GM12878 (cell line): ENCODE measurements around the gene PIK3R4. TPM values are rescaled to one million over a fixed set of nuclear protein-coding genes. Genes with fewer than 3 reads are reported as not detected.

ENCODE experiments used
- EP300 ChIP-seq, 2 experiments: fragments of 150-350 bp in 1 of 2; IDR thresholded peaks; 2 replicates each; pipeline ENCODE4 v1.6.1; 2011 to 2012; ENCODE audit warnings: low read depth in 2 of 2, low read length in 2 of 2, borderline replicate concordance in 1 of 2, improper control_type of control experiment in 1 of 2, inconsistent platforms in 1 of 2; ENCODE audit not compliant: control insufficient read depth in 1 of 2
- EZH2 ChIP-seq: IDR thresholded peaks from 2 replicates; pipeline ENCODE4 v1.6.1; 2012; ENCODE audit warnings: low read depth, mild to moderate bottlenecking, control low read depth, inconsistent platforms, low read length, borderline replicate concordance; ENCODE audit not compliant: control insufficient read depth
- KLF5 ChIP-seq: fragments of 450-650 bp; IDR thresholded peaks from 2 replicates; pipeline ENCODE4 v1.6.1; 2014; ENCODE audit warnings: mild to moderate bottlenecking; ENCODE audit not compliant: partially characterized antibody
- LARP7 ChIP-seq: fragments of 450-650 bp; IDR thresholded peaks from 2 replicates; pipeline ENCODE4 v1.6.1; 2017; ENCODE audit warnings: mild to moderate bottlenecking
- NFIC ChIP-seq: IDR thresholded peaks from 2 replicates; pipeline ENCODE4 v1.6.1; 2012; ENCODE audit warnings: low read depth, mild to moderate bottlenecking, inconsistent platforms, low read length, moderate library complexity
- PML ChIP-seq: IDR thresholded peaks from 2 replicates; pipeline ENCODE4 v1.6.1; 2012; ENCODE audit warnings: low read length, inconsistent platforms
- POLR2A ChIP-seq: IDR thresholded peaks from 2 replicates; pipeline ENCODE4 v1.6.1; 2011; ENCODE audit warnings: low read depth, mild to moderate bottlenecking, low read length
- POLR2AphosphoS2 ChIP-seq: IDR thresholded peaks from 2 replicates; pipeline ENCODE4 v1.6.1; 2011; ENCODE audit warnings: low read depth, mild to moderate bottlenecking, low read length, improper control_type of control experiment, moderate library complexity
- RAD21 ChIP-seq: IDR thresholded peaks from 2 replicates; pipeline ENCODE4 v1.6.1; 2011; ENCODE audit warnings: mild to moderate bottlenecking, low read depth, low read length, moderate library complexity; ENCODE audit not compliant: insufficient read depth
- RB1 ChIP-seq: fragments of 450-650 bp; formaldehyde crosslinking; IDR thresholded peaks from 2 replicates; pipeline ENCODE4 v1.6.1; 2017; ENCODE audit warnings: mild to moderate bottlenecking, borderline replicate concordance
- RCOR1 ChIP-seq: conservative IDR thresholded peaks from 2 replicates; pipeline ENCODE4 v1.6.1; 2012; ENCODE audit warnings: low read depth, low read length, improper control_type of control experiment
- RELA ChIP-seq: fragments of 450-650 bp; IDR thresholded peaks from 2 replicates; pipeline ENCODE4 v1.8.0; 2014; ENCODE audit warnings: borderline replicate concordance; ENCODE audit not compliant: partially characterized antibody
- SIN3A ChIP-seq: IDR thresholded peaks from 2 replicates; pipeline ENCODE4 v1.6.1; 2012; ENCODE audit warnings: low read depth, low read length, improper control_type of control experiment
- SREBF1 ChIP-seq: IDR thresholded peaks from 2 replicates; pipeline ENCODE4 v1.6.1; 2012; ENCODE audit warnings: mild to moderate bottlenecking, low read length
- SRF ChIP-seq, 2 experiments: IDR thresholded peaks; 2 replicates each; pipeline ENCODE4 v1.6.1; 2011; ENCODE audit warnings: low read depth in 2 of 2, low read length in 2 of 2, mild to moderate bottlenecking in 1 of 2, moderate library complexity in 1 of 2
- TCF12 ChIP-seq: IDR thresholded peaks from 2 replicates; pipeline ENCODE4 v1.6.1; 2011; ENCODE audit warnings: low read depth, mild to moderate bottlenecking, low read length
- ZNF274 ChIP-seq: IDR thresholded peaks from one replicate; pipeline ENCODE4 v1.8.0; 2011; ENCODE audit not compliant: insufficient read length, insufficient read depth
- ZSCAN29 ChIP-seq: fragments of 450-650 bp; IDR thresholded peaks from 2 replicates; pipeline ENCODE4 v1.6.1; 2017; ENCODE audit warnings: mild to moderate bottlenecking, moderate library complexity
- polyA plus RNA-seq, 11 experiments: library from polyadenylated mRNA; depleted of rRNA in 4 of 11; unstranded in 6 of 11; stranded (reverse) in 5 of 11; fragments of >200 nt; fragmentation: Nextera tagmentation in 4 of 11; fragmentation: Illumina TruSeq in 1 of 11; extraction: Ambion mirVana in 4 of 11; extraction: Trizol in 1 of 11; gene quantifications; 1 replicate in 1 of 11; 2 replicates in 10 of 11; pipeline versions ENCODE4 v1.2.1 to v1.2.3, GENCODE V29; 2011 to 2016; ENCODE audit warnings: inconsistent platforms in 2 of 11, missing spikeins in 2 of 11, low read depth in 1 of 11
- total RNA-seq, 4 experiments: library from RNA; depleted of rRNA in 3 of 4; stranded (reverse); fragments of >200 nt in 3 of 4; fragmentation: Illumina TruSeq in 1 of 4; extraction: Trizol in 1 of 4; gene quantifications; 2 replicates each; pipeline versions ENCODE4 v1.2.1 to v1.2.3, GENCODE V29; 2013 to 2021
- TF ChIP-seq, protein P1 (sequence below): IDR thresholded peaks from 2 replicates; pipeline ENCODE4 v1.6.1; 2011; ENCODE audit warnings: low read depth, mild to moderate bottlenecking, low read length, moderate library complexity, borderline replicate concordance; ENCODE audit errors: extremely low read depth
- TF ChIP-seq, protein P2 (sequence below): fragments of 450-650 bp; IDR thresholded peaks from 2 replicates; pipeline ENCODE4 v1.6.1; 2014; ENCODE audit warnings: mild to moderate bottlenecking
- TF ChIP-seq, protein P3 (sequence below): fragments of 450-650 bp; formaldehyde crosslinking; IDR thresholded peaks from 2 replicates; pipeline ENCODE4 v1.5.0; 2022; ENCODE audit warnings: mild to moderate bottlenecking, missing genetic modification characterization
- TF ChIP-seq, protein P4 (sequence below): IDR thresholded peaks from 2 replicates; pipeline ENCODE4 v1.6.1; 2011; ENCODE audit warnings: low read depth, low read length, improper control_type of control experiment, borderline replicate concordance
- TF ChIP-seq, protein P5 (sequence below): fragments of 450-650 bp; IDR thresholded peaks from 2 replicates; pipeline ENCODE4 v1.6.1; 2017; ENCODE audit warnings: borderline replicate concordance
- TF ChIP-seq, protein P6 (sequence below): IDR thresholded peaks from 2 replicates; pipeline ENCODE4 v1.6.1; 2012; ENCODE audit warnings: low read depth, low read length, improper control_type of control experiment

PIK3R4 gene
- total and polyA plus RNA-seq, 10 of the 15 experiments (the other 5 are each of a cell fraction or from before 2014, with no cell fraction given) = 22.6 to 50.2 (median 31.1) TPM

DNA sequence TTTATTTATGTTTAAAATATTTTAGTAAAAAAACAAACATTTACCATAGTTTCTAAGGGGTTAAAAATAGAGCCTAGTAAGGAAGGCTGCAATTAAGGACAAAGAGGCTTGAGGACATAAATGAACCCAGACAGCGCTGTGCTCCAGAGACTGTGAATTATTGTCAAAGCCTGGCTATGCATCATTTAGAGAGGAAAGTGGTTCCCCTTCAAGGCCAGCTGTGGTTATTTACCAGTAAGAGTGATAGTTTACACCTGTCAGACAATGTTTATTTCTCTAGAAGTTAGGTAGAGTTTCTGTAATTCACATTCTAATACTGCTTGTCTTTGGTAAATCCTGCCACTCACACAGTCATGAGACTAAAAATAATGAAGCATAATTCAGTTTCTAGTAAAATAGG, 32.4 kb upstream of the PIK3R4 start (continued):
- TF ChIP-seq SIN3A (no peak), LARP7 (no peak), SRF (IDR thresholded peaks at IDR 0.05; ENCODE audit: low read depth in 2 of 2, low read length in 2 of 2) (no peak), RELA (no peak), NFIC (peak; percentile 83; the same call in 1 of the 2 replicates), RAD21 (no peak), EZH2 (no peak), KLF5 (no peak), ZSCAN29 (no peak), TCF12 (peak; percentile 90), POLR2AphosphoS2 (no peak), SREBF1 (no peak), POLR2A (no peak), RCOR1 (no peak), RB1 (no peak), ZNF274 (no peak), PML (no peak), EP300 (IDR thresholded peaks at IDR 0.05; ENCODE audit: borderline replicate concordance in 1 of 2, control insufficient read depth in 1 of 2, low read depth in 2 of 2, low read length in 2 of 2) (peak in 1 of 2 experiments; percentile 73; a peak in 1 of 4 replicates)
- TF ChIP-seq, protein P1, sequence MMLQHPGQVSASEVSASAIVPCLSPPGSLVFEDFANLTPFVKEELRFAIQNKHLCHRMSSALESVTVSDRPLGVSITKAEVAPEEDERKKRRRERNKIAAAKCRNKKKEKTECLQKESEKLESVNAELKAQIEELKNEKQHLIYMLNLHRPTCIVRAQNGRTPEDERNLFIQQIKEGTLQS = no peak
- TF ChIP-seq, protein P2, sequence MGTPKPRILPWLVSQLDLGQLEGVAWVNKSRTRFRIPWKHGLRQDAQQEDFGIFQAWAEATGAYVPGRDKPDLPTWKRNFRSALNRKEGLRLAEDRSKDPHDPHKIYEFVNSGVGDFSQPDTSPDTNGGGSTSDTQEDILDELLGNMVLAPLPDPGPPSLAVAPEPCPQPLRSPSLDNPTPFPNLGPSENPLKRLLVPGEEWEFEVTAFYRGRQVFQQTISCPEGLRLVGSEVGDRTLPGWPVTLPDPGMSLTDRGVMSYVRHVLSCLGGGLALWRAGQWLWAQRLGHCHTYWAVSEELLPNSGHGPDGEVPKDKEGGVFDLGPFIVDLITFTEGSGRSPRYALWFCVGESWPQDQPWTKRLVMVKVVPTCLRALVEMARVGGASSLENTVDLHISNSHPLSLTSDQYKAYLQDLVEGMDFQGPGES = no peak
- TF ChIP-seq, protein P3, sequence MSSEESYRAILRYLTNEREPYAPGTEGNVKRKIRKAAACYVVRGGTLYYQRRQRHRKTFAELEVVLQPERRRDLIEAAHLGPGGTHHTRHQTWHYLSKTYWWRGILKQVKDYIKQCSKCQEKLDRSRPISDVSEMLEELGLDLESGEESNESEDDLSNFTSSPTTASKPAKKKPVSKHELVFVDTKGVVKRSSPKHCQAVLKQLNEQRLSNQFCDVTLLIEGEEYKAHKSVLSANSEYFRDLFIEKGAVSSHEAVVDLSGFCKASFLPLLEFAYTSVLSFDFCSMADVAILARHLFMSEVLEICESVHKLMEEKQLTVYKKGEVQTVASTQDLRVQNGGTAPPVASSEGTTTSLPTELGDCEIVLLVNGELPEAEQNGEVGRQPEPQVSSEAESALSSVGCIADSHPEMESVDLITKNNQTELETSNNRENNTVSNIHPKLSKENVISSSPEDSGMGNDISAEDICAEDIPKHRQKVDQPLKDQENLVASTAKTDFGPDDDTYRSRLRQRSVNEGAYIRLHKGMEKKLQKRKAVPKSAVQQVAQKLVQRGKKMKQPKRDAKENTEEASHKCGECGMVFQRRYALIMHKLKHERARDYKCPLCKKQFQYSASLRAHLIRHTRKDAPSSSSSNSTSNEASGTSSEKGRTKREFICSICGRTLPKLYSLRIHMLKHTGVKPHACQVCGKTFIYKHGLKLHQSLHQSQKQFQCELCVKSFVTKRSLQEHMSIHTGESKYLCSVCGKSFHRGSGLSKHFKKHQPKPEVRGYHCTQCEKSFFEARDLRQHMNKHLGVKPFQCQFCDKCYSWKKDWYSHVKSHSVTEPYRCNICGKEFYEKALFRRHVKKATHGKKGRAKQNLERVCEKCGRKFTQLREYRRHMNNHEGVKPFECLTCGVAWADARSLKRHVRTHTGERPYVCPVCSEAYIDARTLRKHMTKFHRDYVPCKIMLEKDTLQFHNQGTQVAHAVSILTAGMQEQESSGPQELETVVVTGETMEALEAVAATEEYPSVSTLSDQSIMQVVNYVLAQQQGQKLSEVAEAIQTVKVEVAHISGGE = no peak
- TF ChIP-seq, protein P4, sequence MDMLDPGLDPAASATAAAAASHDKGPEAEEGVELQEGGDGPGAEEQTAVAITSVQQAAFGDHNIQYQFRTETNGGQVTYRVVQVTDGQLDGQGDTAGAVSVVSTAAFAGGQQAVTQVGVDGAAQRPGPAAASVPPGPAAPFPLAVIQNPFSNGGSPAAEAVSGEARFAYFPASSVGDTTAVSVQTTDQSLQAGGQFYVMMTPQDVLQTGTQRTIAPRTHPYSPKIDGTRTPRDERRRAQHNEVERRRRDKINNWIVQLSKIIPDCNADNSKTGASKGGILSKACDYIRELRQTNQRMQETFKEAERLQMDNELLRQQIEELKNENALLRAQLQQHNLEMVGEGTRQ = no peak
- TF ChIP-seq, protein P5, sequence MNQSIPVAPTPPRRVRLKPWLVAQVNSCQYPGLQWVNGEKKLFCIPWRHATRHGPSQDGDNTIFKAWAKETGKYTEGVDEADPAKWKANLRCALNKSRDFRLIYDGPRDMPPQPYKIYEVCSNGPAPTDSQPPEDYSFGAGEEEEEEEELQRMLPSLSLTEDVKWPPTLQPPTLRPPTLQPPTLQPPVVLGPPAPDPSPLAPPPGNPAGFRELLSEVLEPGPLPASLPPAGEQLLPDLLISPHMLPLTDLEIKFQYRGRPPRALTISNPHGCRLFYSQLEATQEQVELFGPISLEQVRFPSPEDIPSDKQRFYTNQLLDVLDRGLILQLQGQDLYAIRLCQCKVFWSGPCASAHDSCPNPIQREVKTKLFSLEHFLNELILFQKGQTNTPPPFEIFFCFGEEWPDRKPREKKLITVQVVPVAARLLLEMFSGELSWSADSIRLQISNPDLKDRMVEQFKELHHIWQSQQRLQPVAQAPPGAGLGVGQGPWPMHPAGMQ = no peak
- TF ChIP-seq, protein P6, sequence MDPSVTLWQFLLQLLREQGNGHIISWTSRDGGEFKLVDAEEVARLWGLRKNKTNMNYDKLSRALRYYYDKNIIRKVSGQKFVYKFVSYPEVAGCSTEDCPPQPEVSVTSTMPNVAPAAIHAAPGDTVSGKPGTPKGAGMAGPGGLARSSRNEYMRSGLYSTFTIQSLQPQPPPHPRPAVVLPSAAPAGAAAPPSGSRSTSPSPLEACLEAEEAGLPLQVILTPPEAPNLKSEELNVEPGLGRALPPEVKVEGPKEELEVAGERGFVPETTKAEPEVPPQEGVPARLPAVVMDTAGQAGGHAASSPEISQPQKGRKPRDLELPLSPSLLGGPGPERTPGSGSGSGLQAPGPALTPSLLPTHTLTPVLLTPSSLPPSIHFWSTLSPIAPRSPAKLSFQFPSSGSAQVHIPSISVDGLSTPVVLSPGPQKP = no peak
